HS-5 (cell line): ENCODE measurements around the gene DOK6.
"Not testable (repeated sequence)": the region's sequence is repeated elsewhere in the genome, so short reads cannot be mapped to it uniquely, and the experiment has no call there.

Experiments used
- DNase-seq: peaks from one replicate; pipeline ENCODE4 v3.0.0-alpha.2; 2012; ENCODE audit warnings: low read depth

DOK6 gene

DNA sequence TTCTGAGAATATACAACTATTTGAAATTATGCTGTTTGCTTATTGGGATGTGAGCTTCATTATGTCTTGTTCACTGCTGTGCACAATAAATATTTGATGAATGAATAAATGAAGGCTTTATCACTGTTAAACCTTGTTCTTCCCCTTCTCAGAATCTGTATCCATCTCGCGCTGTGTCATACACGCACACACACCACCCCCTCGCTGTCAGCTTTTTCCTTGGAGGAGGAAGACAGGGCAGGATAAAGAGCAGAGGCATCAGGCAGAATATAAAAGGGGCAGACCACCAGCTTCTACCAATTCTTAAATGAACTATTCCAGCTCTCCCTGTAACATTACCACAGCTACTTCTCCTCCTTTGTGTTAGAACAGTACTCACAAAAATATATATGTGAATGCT lies 472.0 kb downstream of the DOK6 start:
- DNase-seq = no peak

DNA sequence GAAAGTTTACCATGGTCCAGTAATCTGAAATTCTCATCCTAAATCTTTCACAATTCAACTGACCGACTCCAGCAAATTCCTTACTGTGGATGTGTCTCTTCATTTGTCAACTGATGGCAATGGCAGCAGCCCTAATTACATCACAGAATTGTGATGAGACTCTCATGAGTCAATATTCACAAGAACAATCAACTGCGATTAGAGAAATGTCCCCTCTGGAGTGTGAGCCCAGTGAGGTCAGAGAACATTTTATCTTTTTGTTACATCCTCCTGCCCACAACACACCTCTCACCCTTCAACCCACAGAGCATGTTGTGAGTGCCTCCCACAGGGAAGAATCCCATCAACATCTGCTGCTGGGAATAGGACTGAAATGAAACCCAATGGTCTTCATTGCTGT lies 473.4 kb downstream of the DOK6 start:
- DNase-seq = peak; percentile 45

DNA sequence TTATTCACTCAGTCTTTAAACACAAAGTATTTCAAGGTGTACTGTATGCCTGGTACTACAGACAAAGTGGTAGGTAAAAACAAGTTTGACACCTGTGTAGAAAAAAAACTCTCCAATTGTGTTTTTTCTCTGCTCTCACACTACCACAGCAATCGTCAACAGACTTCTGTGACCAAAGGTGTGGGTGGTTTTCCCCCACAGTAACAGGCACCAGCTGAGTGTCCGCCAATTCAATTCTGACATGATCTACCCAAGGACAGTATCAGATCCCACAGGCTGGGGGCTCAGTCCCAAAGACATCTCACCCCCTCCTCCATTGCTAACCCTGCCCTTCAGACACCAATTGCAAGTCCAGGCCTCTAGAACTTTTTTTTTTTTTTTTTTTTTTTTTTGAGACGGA lies 475.8 kb downstream of the DOK6 start:
- no peak for DNase-seq

DNA sequence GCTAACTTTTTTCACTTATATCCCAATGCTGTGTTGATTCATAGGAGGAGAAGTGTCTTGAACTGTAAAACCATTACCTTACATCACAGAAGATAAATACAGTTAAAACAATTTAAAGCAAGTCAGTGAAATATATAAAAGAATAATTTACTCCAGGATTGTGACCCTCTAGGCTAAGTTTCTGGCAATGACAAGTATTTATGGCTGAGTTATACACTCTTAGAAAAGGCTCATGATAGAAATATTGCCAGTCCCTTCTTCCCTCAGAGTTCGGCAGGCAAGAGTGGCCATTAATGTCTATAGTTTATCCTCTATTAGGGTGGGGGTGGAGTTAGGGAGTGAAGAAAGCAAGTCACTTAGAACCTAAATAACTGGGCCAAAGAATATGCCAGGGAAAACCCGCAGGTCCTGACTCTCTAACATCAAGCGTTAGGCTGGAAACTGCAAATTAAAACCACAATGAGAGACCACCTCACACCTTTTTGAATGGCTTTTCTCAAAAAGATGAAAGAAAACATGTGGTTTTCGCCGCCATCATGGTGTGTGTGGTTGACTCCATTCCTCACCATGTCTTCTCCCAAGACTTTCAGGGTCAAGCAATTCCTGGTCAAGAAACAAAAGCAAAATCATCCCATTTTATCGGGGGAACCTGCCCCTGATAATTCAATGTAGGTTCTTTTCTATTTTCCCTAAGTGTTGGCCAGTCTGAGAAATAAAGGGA lies 477.7 kb downstream of the DOK6 start:
- DNase-seq = no peak

DNA sequence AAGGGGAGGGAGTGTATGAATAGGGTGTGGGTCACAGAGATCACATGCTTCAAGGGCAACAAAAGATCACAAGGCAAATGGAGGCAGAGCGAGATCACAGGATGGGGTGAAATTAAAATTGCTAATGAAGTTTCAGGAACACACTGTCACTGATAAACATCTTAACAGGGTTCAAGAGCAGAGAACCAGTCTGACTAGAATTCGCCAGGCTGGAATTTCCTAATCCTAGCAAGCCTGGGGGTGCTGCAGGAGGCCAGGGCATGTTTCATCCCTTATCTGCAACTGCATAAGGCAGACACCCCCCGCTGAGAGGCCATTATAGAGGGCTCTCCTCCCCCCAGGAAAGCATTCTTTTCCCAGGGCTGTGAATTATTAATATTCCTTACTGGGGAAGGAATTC lies 478.4 kb downstream of the DOK6 start:
- DNase-seq = not testable (repeated sequence)

DNA sequence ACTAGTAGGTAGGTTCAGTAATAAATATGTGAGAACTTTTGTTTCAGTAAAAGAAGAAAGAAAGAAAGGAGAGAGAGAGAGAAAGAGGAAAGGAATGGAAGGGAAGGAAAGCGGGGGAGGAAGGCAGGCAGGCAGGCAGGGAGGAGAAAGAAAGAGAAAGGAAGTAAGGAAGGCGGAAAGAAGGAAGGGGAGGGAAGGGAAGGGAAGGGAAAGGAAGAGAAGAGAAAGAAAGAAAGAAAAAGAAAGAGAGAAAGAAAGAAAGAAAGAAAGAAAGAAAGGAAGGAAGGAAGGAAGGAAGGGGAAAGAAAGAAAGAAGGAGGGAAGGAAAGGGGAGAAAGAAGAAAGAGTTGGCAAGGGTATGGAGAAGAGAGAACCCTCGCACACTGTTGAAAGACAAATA lies 479.4 kb downstream of the DOK6 start:
- no peak for DNase-seq

DNA sequence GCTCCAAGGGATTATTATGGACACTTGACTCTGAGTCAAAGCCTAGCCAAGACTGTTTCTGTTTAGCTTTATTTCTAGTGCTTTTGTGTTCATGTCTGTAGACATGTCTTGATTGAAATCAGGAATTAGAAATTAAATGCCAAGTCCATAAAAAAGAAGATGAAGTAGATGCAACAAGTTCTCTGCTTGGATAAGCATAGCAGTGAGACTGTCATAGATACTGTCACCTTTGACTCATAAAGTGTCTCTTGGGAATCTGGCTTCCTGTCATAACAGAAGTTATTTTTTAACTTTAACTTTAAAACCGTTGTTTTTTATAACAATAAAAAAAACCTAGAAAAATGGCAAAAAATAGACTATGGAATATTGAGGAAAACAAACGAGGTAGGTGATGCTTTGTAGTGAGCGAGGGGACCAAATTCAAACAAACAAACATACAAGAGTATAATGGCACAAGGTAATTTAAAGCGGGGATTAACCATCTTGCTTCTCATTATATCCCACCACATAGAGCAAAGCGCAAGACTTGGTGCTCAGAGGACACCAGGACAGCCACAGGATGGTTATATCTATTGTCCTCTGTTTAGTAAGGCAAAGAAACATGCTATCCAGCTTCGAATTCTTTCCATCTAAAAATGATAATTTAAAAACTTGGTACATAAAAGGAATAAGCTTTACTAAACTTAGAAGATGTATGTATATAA lies 482.4 kb downstream of the DOK6 start:
- no peak for DNase-seq

DNA sequence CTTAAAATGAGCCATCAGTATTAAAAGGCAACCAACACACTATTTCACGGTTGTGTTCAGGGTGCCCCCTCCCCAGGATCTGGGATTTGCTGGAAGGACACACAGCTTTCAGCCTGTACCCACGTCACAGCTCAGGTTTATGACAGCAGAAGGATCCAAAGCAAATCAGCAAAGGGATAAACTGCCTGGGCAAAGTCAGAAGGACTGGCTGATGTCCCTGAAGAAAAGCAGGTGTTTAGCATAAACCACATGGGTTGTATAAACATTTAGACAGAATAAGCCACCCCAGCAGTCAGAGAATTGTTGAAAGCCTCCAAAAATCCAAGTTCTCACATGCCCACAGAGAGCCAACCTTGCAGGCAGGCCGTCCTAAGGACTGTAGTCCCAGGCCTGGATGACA lies 483.1 kb downstream of the DOK6 start:
- no peak for DNase-seq

DNA sequence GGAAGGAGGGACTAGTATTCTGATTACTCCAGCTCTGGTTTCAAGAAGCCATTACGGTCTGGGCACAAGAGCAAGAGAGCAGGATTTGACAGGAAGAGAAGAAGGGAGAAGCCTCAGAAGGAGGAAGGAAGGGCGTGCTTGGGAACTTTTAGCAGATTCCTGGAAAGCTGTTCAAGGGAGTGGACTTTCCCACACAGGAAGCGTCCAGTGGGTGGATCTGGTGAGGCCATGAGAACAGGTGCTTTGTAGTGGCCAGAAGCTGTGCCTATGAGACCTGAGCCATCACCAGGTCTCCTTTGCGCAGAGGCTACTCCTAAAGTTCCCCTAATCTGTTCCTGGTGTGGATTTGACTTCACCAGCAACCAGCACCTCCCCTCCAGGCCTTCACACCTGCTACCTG lies 484.7 kb downstream of the DOK6 start:
- DNase-seq = no peak

DNA sequence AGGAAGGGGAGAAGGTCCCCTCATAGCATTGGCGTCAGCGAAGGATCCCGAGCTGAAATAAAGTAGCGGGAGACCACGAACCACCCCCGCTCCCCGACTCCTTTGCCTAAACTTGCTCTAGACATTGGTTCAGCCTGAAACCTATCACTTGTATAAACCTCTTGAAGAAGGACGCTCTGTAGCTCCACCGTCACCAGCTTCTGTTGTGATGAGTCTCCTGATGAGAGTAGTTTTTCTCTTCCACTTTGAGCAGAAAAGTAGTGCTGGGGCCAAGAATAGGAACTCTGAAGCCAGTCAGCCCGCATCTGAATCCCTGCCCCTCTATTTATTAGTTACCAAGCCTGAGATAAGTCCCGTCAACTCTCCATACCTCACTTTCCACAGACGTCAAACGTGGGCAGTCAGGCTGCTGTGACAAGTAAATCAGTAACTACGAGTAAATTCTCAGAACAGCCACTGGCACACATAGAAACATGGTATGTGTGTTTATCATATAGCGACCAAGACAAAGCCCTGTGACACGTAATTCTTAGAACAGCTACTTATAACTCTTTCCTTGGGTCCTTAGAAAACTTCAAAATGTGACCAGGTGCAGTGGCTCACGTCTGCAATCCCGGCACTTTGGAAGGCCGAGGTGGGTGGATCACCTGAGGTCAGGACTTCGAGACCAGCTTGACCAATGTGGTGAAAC lies 485.3 kb downstream of the DOK6 start:
- no peak for DNase-seq

DNA sequence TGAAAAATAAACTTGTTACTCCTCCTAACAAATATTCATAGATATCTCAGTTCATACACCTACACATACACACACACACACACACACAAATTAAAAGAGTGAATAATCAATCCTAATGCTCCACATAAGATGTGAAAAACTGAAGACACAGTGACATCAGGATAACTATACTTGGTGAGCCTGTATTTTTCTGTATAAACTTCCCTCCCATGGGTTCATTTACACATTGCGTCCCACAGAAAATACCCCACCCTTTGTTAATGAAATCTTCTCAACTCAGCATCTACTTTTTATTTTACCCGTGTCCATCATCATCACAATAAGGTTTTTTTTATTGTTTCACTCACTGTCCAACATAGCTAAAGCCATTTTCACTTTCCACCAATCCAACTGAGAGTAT lies 486.6 kb downstream of the DOK6 start:
- DNase-seq = no peak

DNA sequence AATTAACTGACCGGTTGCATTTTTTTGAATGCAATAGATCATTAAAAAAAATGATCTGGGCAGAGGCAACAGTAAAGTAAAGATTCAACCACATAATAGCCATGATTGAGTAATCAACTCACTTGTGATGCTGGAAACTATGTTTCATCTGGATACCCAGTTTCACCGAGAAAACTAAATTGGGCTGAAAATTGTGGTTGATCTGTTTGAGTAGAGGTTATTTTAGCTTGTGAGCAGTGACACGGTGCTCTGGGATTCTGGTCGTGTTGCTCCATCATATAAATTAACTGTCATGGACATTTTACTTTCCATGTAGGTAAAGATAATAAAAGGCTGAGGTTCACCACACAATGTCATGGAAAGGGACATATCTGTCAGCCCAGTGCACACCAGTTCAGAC lies 488.3 kb downstream of the DOK6 start:
- no peak for DNase-seq

DNA sequence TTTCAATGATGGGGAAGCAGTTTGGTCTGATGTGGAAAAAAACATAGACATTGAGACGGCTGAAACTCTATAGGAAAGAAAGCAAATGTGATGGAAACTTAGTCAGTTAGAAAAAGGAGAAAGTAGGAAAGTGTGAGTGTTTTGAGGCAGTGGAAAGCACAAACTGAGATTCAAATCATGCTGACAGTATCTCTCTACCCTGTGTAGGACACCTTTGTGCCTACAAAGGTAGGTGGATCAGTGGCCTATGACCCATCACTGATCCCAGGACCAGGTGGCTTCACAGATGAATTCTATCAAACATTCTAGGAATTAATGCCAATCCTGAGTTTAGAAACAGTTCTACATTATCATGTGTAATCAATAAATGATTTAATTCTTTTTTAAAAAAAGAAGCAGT lies 489.9 kb downstream of the DOK6 start:
- DNase-seq = no peak

DNA sequence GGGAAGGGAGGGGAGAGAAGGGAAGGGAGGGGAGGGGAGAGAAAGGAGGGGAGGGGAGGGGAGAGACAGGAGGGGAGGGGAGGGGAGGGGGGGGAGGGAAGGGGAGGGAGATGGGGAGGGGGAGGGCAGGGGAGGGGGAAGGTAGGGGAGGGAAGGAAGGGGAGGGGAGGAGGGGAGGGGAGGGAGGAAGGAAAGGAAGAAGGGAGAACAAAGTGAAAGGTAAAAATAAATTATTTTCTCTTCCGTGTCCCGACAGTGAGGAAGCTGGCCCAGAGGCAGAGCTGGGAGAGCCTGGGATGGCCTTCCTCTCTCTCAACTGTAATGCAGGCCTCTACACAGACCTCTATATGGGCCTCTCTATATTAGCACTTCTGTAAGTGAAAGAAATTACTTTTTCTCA lies 493.8 kb downstream of the DOK6 start:
- no peak for DNase-seq

DNA sequence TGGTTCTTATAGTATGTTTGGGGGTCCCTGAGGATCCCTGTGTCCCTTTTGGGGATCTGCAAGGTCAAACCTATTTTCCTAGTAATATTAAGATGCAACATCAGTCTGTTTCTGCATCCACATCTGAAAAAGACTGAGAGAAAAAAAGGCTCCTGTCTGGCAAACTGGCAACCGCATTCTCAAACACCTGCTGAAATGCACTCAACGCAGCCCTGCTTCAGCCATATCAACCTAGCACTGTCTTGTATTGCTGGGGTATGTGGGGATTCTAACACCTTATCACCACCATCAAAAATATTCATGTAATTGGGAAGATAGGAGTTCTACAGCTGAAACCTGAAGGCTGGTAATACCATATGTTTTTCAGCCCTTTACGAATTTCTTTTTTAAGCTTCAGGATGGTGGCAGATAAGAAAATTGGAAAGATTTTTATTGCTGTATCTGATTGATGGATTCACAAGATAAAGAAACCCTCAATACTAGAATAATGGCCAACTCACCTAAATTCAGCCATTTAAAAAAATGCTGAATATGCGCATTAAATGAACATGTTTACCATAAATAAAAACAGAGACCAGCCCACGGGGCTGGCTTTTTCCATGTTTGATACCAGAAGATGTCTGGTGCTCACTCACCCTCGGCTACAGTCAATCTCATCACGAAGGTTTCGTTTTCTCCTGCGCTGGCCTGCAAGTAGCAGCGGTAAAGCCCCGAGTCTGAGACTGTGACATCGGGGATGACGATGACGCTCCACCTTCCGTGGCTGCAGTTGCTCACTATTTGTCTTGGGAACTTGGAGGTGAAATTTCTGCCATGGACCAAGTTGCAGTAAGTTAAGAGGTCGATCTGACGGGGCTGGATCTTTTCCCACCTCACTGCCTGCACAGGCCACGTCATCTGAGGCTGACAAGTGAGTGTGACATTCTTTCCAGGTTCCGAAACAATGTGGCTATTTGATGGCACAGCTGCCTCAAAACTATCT lies 494.7 kb downstream of the DOK6 start:
- DNase-seq = no peak

DNA sequence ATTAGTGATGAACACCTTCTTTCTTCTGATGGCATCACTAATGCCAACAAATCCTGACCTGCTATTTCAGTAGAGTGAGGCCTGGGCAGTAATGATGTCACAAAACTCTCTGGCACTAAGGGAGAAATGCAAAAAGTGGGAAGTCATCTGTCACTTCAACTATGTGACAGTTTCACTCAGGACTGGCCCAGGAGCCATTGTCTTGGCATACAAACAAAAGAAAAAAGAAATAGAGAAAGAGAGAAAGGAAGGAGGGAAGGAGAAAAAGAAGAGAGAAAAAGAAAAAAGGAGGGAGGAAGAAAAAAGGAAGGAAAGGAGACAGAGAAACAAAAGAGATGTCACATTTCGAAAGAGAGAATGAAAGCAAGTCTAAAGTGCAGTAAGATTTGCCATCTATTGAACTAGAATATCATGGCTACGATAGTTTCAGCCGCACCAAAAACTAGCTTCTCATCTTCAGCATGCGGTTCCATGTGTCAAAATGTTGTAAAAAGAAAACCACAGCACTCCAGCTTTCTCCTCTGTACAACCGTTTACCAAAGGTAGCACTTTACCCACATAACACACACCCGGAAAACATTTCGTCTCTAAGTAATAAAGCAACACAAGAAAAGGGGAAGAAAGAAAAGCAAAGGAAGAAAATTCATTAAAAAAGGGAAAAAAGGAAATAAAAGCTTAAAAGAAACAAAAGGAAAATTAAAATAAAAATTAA lies 496.9 kb downstream of the DOK6 start:
- no peak for DNase-seq

DNA sequence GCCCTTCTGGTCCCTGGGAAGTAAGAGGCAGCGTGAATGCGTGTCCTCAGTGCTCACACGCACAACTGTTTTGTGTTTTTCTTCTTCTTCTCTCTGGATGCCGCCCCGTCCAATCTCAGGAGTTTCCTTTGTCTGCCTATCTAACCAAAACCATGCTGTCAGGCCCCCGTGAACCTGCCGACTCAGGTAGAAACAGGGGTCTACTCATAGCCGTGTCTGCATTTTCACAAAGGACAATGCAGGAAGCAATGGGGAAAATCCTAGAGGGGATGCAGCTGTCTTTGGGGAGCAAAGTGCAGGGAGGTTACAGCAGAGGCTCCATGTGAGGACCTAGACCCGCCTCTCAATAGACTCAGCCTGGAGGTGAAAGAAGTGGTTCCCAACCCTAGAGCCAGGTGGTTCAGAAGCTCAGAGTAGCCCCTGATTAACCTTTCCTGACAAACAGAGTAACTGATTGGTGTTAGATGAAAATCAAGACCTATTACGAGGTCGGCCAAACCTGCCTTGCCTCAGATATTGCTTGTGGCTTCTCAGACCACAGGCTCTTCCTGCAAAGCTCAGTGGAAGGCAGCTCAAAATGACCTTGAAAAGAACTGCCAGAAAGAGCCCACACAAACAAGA lies 497.7 kb downstream of the DOK6 start:
- DNase-seq = no peak
